PC-9 (cell line): ENCODE data around the gene ATAD3B. TPM values are rescaled to one million over a fixed set of nuclear protein-coding genes. Genes with fewer than 3 reads are reported as not detected.

Source experiments
- BruUV-seq: library from RNA; stranded (reverse); fragments of 400-500 nt; replicated peaks from 2 replicates; lab custom pipeline; 2021; lab: Mats Ljungman, UMichigan
- CTCF ChIA-PET: fragments of 300-600 bp; sonication (Branson Sonifier 250); formaldehyde crosslinking; loops from one replicate; lab custom pipeline; 2022; ENCODE audit warnings: antibody characterized with exemption; lab: Charles Lee
- POLR2A ChIA-PET: fragments of 300-600 bp; sonication (Branson Sonifier 250); formaldehyde crosslinking; loops from one replicate; lab custom pipeline; 2022; ENCODE audit warnings: antibody characterized with exemption; ENCODE audit not compliant: unreplicated experiment; lab: Charles Lee
- DNase-seq, 2 experiments: peaks; one replicate each; pipeline versions ENCODE4 v3.0.0 to v3.0.0-alpha.2; 2015 to 2022; ENCODE audit warnings: mixed read lengths in 1 of 2
- H2AFZ ChIP-seq: fragments of 200-600 bp; sonication (generic); 2 replicates; pipeline ENCODE4 v1.8.1; 2017; ENCODE audit warnings: antibody characterized with exemption
- H3F3A ChIP-seq: fragments of 200-600 bp; sonication (generic); 2 replicates; pipeline ENCODE4 v1.8.1; 2017; ENCODE audit warnings: antibody characterized with exemption, mild to moderate bottlenecking, low read depth; ENCODE audit not compliant: insufficient read depth
- H3K27ac ChIP-seq: fragments of 200-600 bp; sonication (generic); 2 replicates; pipeline ENCODE4 v1.6.1; 2016; ENCODE audit warnings: mixed run types
- H3K27me3 ChIP-seq: fragments of 200-600 bp; sonication (generic); 2 replicates; pipeline ENCODE4 v1.6.1; 2016; ENCODE audit warnings: low read depth, mixed run types; ENCODE audit not compliant: insufficient read depth
- H3K36me3 ChIP-seq: fragments of 200-600 bp; sonication (generic); 2 replicates; pipeline ENCODE4 v1.6.1; 2016; ENCODE audit warnings: low read depth, mixed run types
- H3K4me1 ChIP-seq: fragments of 200-600 bp; sonication (generic); replicated peaks from 2 replicates; pipeline ENCODE4 v1.6.1; 2016; ENCODE audit warnings: mixed run types; ENCODE audit not compliant: insufficient read depth
- H3K4me2 ChIP-seq: fragments of 200-600 bp; sonication (generic); 2 replicates; pipeline ENCODE4 v1.6.1; 2017; ENCODE audit warnings: mixed run types
- H3K4me3 ChIP-seq: fragments of 200-600 bp; sonication (generic); 2 replicates; pipeline ENCODE4 v1.6.1; 2016; ENCODE audit warnings: mixed run types
- H3K79me2 ChIP-seq: fragments of 200-600 bp; sonication (generic); 2 replicates; pipeline ENCODE4 v1.6.1; 2017; ENCODE audit warnings: low read depth, mixed run types
- H3K9me2 ChIP-seq: fragments of 200-600 bp; sonication (generic); 2 replicates; pipeline ENCODE4 v1.8.1; 2017; ENCODE audit warnings: mild to moderate bottlenecking; ENCODE audit not compliant: insufficient read depth
- H3K9me3 ChIP-seq: fragments of 200-600 bp; sonication (generic); 2 replicates; pipeline ENCODE4 v1.8.1; 2016; ENCODE audit warnings: low read depth; ENCODE audit not compliant: insufficient read depth
- H4K20me1 ChIP-seq: fragments of 200-600 bp; sonication (generic); 2 replicates; pipeline ENCODE4 v1.8.1; 2017; ENCODE audit not compliant: insufficient read depth
- EZH2 ChIP-seq: fragments of 200-600 bp; sonication (generic); IDR thresholded peaks from 2 replicates; pipeline ENCODE4 v1.8.0; 2017; ENCODE audit warnings: antibody characterized with exemption, low read depth
- intact Hi-C: fragments of 100-400 bp; cut with micrococcal nuclease; formaldehyde crosslinking; loops from one replicate; pipeline ENCODE4 v1.10.0; 2022; ENCODE audit not compliant: unreplicated experiment
- total RNA-seq: library from RNA; stranded (reverse); gene quantifications from 2 replicates; pipeline ENCODE4 v1.2.3, GENCODE V29; 2021
- TF ChIP-seq, protein P1 (sequence below): fragments of 200-600 bp; sonication (generic); conservative IDR thresholded peaks from 2 replicates; pipeline ENCODE4 v1.6.1; 2017; ENCODE audit warnings: mixed run types, antibody characterized with exemption, mild to moderate bottlenecking, moderate library complexity

Gene ATAD3B
- total RNA-seq, 1 experiment from 2014 or later, result 32.8 TPM

DNA sequence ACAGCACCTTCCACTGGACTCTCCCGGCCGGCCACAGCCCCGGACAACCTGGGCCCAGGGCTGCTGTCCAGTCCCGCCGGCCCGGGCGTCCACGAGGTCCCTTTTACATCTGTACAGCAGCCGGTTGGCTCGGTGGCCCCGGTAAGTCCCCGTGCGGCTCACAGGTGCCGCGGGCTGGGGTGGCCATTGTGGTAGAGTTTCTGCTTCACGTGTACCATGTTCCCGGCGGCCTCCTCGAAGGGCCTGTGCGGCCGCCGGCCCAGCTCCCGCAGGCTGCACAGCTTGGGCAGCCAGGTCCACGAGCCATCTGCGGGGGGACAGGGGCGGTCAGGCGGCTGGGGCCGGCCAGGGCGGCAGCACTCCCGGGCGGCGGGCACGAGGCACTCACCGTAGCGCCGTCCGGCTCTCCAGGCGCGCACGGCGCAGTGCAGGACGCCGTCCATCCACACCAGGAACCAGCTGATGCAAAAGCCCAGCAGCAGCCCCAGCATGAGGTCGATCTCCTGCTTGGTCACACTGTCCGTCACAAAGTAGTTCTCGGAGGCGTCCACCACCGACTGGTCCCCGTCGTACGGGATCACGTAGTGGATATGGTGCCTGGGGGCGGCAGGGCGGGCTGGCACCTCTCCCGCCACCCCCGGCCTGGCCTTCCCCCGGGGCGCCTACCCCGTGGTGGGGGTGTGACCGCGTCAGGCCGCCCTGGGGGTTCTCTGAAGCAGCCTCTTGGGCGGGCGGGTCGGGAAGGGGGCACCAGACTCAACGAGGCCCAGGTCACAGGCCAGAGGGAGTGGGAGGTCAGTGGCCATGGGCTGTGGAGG lies 63.8 kb downstream of the ATAD3B start:
- no peak for TF ChIP-seq EZH2
- TF ChIP-seq, protein P1, sequence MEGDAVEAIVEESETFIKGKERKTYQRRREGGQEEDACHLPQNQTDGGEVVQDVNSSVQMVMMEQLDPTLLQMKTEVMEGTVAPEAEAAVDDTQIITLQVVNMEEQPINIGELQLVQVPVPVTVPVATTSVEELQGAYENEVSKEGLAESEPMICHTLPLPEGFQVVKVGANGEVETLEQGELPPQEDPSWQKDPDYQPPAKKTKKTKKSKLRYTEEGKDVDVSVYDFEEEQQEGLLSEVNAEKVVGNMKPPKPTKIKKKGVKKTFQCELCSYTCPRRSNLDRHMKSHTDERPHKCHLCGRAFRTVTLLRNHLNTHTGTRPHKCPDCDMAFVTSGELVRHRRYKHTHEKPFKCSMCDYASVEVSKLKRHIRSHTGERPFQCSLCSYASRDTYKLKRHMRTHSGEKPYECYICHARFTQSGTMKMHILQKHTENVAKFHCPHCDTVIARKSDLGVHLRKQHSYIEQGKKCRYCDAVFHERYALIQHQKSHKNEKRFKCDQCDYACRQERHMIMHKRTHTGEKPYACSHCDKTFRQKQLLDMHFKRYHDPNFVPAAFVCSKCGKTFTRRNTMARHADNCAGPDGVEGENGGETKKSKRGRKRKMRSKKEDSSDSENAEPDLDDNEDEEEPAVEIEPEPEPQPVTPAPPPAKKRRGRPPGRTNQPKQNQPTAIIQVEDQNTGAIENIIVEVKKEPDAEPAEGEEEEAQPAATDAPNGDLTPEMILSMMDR, result no peak
- H3K27ac ChIP-seq, result no peak overlapping the region
- DNase-seq, result no peak
- no TSS peak for BruUV-seq
- H4K20me1 ChIP-seq, result peaks cover 8% of the 10 kb centered on the region; the same call in 1 of the 2 replicates
- H3K4me2 ChIP-seq, result no peak overlapping the region
- no peak overlapping the region for H3K4me3 ChIP-seq
- H3F3A ChIP-seq, result peaks cover 25% of the 10 kb centered on the region; the same call in 1 of the 2 replicates
- H3K4me1 ChIP-seq, result no peaks in the 10 kb centered on the region
- H2AFZ ChIP-seq, result no peak overlapping the region
- ChIA-PET POLR2A (interaction anchor here (0.6 kb wide), 1 partner anchor 230 kb away, joined by 3 read pairs; no protein-coding TSS in a partner anchor), CTCF (no interaction called here)
- H3K36me3 ChIP-seq, result no peaks in the 10 kb centered on the region
- no peaks in the 10 kb centered on the region for H3K79me2 ChIP-seq
- H3K27me3 ChIP-seq, result no peaks in the 10 kb centered on the region
- H3K9me3 ChIP-seq, result no peaks in the 10 kb centered on the region
- intact Hi-C loops, result no loop called here
- H3K9me2 ChIP-seq, result no peaks in the 10 kb centered on the region

DNA sequence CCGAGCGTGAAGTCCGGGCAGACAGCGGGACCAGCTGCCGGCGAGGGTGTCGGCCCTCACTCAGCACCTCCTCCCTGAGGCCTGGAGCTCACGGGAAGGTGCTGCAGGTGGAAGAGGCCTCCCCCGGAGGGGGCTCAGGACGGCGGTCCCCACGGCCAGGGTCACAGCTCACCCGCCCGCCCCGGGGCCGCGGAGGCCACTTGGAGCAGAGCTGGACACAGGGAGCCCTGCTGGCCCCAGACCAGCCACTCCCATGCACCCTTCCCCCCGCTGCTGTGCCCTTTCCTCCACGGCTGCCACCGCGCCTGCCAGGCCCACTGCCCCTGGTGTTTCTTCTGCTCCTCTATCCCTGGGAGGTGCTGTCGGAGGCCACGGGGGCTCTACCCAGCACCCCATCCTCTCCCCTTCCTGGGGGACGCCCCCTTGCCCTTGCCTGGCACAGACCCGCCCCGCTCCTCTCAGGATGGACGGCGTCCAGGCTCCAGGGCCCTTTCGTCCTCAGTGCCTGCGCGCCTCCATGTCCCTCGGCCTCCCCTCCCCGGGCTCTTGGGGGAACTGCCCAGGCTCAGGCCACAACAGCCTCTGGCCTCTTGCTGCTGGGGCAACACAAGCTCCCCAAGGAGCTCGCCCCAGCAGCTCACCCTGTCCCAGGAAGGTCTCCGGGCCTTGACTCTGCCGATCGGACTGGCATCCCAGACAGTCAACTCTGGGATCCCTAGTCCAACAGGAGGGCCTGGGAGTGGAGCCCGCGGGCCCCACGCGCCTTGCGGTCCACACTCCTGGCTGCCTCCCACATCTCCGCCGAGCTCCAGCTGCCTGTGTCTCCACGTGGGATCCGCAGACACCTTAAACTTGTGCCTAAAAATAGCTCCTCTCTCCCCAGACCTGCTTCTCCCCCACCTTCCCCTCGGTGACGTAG lies 64.7 kb downstream of the ATAD3B start:
- Histone ChIP-seq H3K9me3 (no peaks in the 10 kb centered on the region), H3K36me3 (no peaks in the 10 kb centered on the region), H3K27ac (no peak overlapping the region), H3K27me3 (no peaks in the 10 kb centered on the region), H3K4me3 (no peak overlapping the region), H4K20me1 (peaks cover 8% of the 10 kb centered on the region; the same call in 1 of the 2 replicates), H3F3A (peaks cover 19% of the 10 kb centered on the region; the same call in 1 of the 2 replicates), H2AFZ (no peak overlapping the region), H3K9me2 (no peaks in the 10 kb centered on the region), H3K79me2 (no peaks in the 10 kb centered on the region), H3K4me1 (no peaks in the 10 kb centered on the region), H3K4me2 (no peak overlapping the region)
- DNase-seq, result no peak
- intact Hi-C loops, result no loop called here
- TF ChIP-seq, protein P1, result no peak
- TF ChIP-seq EZH2, result no peak
- ChIA-PET POLR2A (interaction anchor here (0.6 kb wide), 1 partner anchor 231 kb away, joined by 3 read pairs; no protein-coding TSS in a partner anchor), CTCF (interaction anchor here (0.5 kb wide), 1 partner anchor 370 kb away, joined by 3 read pairs; no protein-coding TSS in a partner anchor)
- no TSS peak for BruUV-seq

DNA sequence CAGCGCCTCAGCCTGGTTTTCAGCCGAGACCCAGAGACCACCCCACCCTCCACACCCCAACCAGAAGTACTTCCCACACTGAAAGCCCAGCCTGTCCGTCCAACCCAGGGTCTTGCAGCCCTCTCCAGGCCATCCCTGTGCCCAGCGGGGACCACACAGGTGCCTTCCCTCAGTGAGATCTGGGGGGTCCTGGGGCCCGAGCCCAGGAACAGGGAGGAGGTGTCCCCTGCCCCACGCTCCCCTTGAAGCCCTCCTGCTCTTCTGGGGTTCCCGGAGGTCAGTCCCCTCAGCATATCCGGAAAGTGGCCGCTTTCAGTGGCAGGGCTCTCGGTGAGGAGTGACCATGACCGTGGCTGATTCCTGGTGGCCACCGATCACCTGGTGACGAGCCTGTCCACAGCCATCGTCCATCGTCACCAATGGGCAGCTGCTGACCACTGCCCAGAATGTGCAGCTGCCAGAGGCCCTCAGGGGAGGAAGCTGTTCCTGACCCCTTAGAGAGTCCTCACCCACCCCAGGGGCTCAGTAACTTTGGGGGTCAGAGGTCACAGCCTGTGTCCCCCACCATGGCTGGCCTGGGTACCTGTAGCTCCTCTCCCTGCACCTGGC lies 65.5 kb downstream of the ATAD3B start:
- Histone ChIP-seq H3F3A (peaks cover 19% of the 10 kb centered on the region; the same call in 1 of the 2 replicates), H3K79me2 (no peaks in the 10 kb centered on the region), H3K36me3 (no peaks in the 10 kb centered on the region), H3K27me3 (no peaks in the 10 kb centered on the region), H3K9me2 (no peaks in the 10 kb centered on the region), H2AFZ (no peak overlapping the region), H3K4me3 (no peak overlapping the region), H3K27ac (no peak overlapping the region), H4K20me1 (peaks cover 15% of the 10 kb centered on the region; the same call in 1 of the 2 replicates), H3K4me1 (no peaks in the 10 kb centered on the region), H3K4me2 (no peak overlapping the region), H3K9me3 (no peaks in the 10 kb centered on the region)
- BruUV-seq, result no TSS peak
- ChIA-PET POLR2A (no interaction called here), CTCF (no interaction called here)
- no peak for DNase-seq
- no peak for TF ChIP-seq EZH2
- TF ChIP-seq, protein P1, result no peak
- intact Hi-C loops, result no loop called here
